Right cardiac atrium (tissue), 5 donors: Measurements from ENCODE around the gene SCFD2. TPM values are rescaled to one million over a fixed set of nuclear protein-coding genes. Genes with fewer than 3 reads are reported as not detected.
"Not testable (repeated sequence)": the region's sequence is repeated elsewhere in the genome, so short reads cannot be mapped to it uniquely, and the experiment has no call there.

Experiments used
- ATAC-seq, 2 donors: fragments of 200-7000 bp; cut with Tn5 transposase; one replicate each; pipeline versions ENCODE4 v1.8.0 to v1.9.1; 2020; ENCODE audit warnings: moderate library complexity in 2 of 2, mild to moderate bottlenecking in 1 of 2
- DNase-seq, 3 donors: peaks; one replicate each; pipeline ENCODE4 v3.0.0-alpha.2; 2020
- H3K27ac ChIP-seq: one replicate; pipeline ENCODE4 v1.5.1; 2013; ENCODE audit warnings: mild to moderate bottlenecking, low read length, control low read depth, moderate library complexity
- H3K27me3 ChIP-seq: one replicate; pipeline ENCODE4 v1.6.1; 2013; ENCODE audit not compliant: control insufficient read depth, insufficient read depth
- H3K4me1 ChIP-seq: one replicate; pipeline ENCODE4 v1.6.1; 2013; ENCODE audit warnings: low read length; ENCODE audit not compliant: control insufficient read depth, insufficient read depth
- H3K4me3 ChIP-seq: one replicate; pipeline ENCODE4 v1.5.1; 2013; ENCODE audit warnings: low read length, control low read depth
- H3K9me3 ChIP-seq: one replicate; pipeline ENCODE4 v1.6.1; 2013; ENCODE audit warnings: low read length; ENCODE audit not compliant: control insufficient read depth
- WGBS: extraction: QIAGEN DNeasy Blood & Tissue Kit; methylation state at CpG from one replicate; pipeline ENCODE4 v1.1.7; 2013; 5-methylcytosine and 5-hydroxymethylcytosine counted together
- intact Hi-C, 4 donors: fragments of 100-400 bp; cut with DNase I; formaldehyde crosslinking; loops; one replicate each; pipeline versions ENCODE4 v1.11.0 to v1.14.0; 2022 to 2023
- polyA plus RNA-seq: library from polyadenylated mRNA; stranded (reverse); fragments of 200-250 nt; gene quantifications from one replicate; pipeline ENCODE4 v1.2.3, GENCODE V29; 2013
- total RNA-seq, 4 donors: library from RNA; stranded (reverse); fragmentation: NEBNext Ultra II Directional; extraction: Animal tissue kit (Norgen Biotek cat#: 25700); gene quantifications; one replicate each; pipeline ENCODE4 v1.2.1, GENCODE V29; 2021
- donor health status: healthy with polysubstance abuse.
- donor health status: DM: no; HTN: yes; CAD: no.
- donor health status: DM: no; HTN: no; CAD: no.
- donor health status: DM: no; HTN: yes; CAD: no; lungs with severe emphysema.
- donor health status: DM: yes; HTN: yes; CAD: no.

SCFD2 gene
- total and polyA plus RNA-seq, 5 donors: 4.5 to 11.1 (median 10.1) TPM

DNA sequence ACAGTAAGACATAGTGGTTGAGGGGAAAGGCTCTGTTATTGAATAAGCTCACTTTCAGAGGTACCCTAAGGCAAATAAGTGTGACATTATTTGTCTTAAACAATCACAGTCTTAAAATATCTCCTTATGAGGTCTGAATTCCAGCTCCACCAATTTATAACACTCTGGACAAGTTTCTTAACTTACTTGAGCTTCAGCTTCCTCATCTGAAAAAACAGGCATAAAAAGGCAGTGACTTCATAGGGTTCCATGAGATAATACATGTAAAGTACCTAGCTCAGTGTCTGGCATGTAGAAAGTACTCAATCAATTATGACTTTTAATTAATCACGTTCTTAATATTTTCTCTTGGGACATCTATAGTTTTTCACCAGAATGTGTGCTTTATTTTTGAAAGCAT is 301.3 kb downstream of the SCFD2 start:
- no peaks in the 10 kb centered on the region for H3K27me3 ChIP-seq
- no peak overlapping the region for H3K27ac ChIP-seq
- 0% methylated on average over 1 of the region's 1 CpG for WGBS
- no peak for DNase-seq
- no peaks in the 10 kb centered on the region for H3K9me3 ChIP-seq
- intact Hi-C loops: no loop called here
- no peaks in the 10 kb centered on the region for H3K4me1 ChIP-seq
- ATAC-seq: no peak
- no peak overlapping the region for H3K4me3 ChIP-seq

DNA sequence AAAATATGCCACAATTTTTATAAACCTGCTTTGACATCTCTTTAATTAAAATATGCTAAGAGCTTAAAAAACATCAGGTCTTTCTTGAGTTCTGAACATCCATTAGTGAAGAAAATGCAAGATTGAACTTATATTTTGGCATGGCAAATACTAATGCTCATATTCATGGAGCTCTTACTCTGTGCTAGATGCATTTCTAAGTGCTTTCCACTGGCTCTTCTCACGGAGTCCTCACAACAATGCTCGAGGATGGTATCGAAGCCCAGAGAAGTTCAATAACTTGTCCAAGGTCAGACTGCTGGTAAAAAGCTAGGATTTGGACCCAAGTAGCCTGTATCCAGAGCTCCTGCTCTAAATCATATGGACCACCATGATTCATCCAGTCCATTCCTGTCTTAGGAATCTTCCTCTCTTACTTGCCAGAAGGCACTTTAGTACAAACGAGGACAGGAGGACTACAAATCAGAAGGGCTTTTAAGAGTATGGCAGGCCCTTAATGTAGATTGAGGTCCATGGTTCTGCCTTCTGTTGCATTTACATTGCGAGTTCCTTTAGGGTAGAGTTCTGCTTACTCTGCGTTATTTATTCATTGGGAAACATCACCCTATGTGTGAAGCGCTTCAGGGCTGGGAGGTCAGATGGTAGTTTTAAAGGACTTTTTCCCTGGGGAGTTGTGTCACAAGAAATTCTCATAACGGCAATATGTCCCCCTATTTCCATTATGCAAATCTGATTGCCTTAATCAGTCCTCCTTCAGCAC is 304.6 kb downstream of the SCFD2 start:
- Histone ChIP-seq H3K4me1 (no peaks in the 10 kb centered on the region), H3K27ac (no peak overlapping the region), H3K4me3 (no peak overlapping the region), H3K27me3 (no peaks in the 10 kb centered on the region), H3K9me3 (no peaks in the 10 kb centered on the region)
- 98% methylated on average over 8 of the region's 8 CpGs for WGBS
- ATAC-seq: no peak
- intact Hi-C loops: no loop called here
- DNase-seq: no peak

DNA sequence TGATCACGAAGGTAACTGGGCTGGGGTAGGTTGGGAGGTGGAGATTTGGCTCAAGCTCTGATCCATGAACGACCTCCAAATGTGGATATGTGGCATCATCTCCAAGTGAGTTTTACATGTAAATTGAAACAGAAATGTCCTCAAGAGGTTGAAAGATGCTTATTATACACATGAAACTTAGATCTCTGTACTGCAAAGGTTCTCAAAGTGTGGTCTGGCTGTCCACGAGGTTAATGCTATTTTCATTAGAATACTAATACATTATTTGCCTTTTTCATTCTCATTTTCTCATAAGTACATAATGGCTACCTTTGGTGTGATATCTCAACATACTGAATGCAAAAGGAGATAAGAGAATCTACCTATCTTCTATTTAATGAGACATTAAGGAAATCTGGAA is 305.6 kb downstream of the SCFD2 start:
- DNase-seq (no peak), ATAC-seq (no peak)
- Histone ChIP-seq H3K9me3 (no peaks in the 10 kb centered on the region), H3K4me1 (peaks cover 2% of the 10 kb centered on the region), H3K27me3 (no peaks in the 10 kb centered on the region), H3K27ac (no peak overlapping the region), H3K4me3 (no peak overlapping the region)
- intact Hi-C loops: no loop called here
- 92% methylated on average over 3 of the region's 3 CpGs for WGBS

DNA sequence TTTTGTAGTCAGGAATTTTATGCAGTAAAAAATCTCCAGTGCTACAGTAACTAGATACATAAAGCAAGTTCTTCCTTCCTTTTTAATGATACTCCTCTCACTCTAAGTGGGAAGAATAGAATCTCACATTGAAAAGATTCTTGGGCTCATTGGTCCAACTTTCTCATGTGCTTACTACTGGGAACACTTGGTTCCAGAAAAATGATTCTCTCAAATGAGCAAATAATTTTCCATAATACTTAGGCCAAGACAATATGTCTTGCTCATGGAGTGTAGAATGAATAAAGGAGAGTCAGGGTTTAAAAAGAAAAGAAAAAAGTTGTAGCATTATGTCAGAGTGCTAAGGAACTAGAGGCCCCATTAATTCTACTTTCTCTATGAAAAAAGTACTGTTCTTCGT is 306.0 kb downstream of the SCFD2 start:
- peaks cover 2% of the 10 kb centered on the region for H3K4me1 ChIP-seq
- intact Hi-C loops: no loop called here
- no peak overlapping the region for H3K27ac ChIP-seq
- DNase-seq (no peak), ATAC-seq (no peak)
- WGBS: 97% methylated on average over 1 of the region's 1 CpG
- H3K27me3 ChIP-seq: no peaks in the 10 kb centered on the region
- H3K9me3 ChIP-seq: no peaks in the 10 kb centered on the region
- no peak overlapping the region for H3K4me3 ChIP-seq

DNA sequence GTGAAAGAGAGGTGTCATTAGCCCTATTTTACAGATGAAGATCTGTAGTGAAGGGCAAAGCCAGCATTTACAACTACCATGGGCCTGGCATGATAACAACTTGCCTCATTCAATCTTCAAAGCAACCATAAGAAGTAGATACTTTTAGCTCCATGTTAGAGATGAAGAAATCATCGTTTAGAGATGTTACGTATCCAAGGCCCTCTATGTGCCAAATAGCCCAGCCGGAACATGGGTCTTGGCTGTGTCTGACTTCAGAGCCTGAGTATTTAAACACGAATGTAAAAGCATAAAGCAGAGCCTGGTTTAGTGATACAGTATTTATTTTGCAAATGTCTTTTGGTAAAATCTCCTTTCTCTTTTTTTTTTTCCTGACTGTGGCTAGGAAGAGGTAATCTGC is 306.6 kb downstream of the SCFD2 start:
- intact Hi-C loops: no loop called here
- no peak for DNase-seq
- Histone ChIP-seq H3K27me3 (no peaks in the 10 kb centered on the region), H3K4me1 (peaks cover 2% of the 10 kb centered on the region), H3K4me3 (no peak overlapping the region), H3K9me3 (no peaks in the 10 kb centered on the region), H3K27ac (no peak overlapping the region)
- whole genome bisulfite sequencing: 54% methylated on average over 4 of the region's 4 CpGs
- ATAC-seq: no peak

DNA sequence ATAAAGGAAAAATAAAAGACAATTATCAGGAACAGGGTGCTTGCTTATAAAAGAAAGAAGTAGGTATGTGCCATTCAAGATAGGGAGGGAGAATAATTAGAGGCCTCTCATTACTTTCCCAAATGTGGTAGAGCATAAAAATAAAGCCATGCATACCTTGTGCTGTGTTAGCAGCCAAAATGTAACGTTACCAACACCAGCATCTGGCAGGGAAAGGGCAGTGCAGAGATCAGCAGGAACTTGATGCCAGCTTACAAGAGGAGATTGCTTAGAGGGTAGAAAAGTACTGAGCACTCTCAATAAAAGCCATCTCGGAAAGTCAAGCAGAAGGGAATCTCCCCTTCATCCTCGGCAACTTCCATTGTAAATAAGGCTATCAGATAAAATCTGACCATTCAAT is 308.2 kb downstream of the SCFD2 start:
- Histone ChIP-seq H3K4me1 (peaks cover 2% of the 10 kb centered on the region), H3K4me3 (no peak overlapping the region), H3K9me3 (no peaks in the 10 kb centered on the region), H3K27ac (no peak overlapping the region), H3K27me3 (no peaks in the 10 kb centered on the region)
- WGBS: 71% methylated on average over 3 of the region's 3 CpGs
- peak; percentile 49 to 66 for ATAC-seq
- intact Hi-C loops: no loop called here
- no peak for DNase-seq

DNA sequence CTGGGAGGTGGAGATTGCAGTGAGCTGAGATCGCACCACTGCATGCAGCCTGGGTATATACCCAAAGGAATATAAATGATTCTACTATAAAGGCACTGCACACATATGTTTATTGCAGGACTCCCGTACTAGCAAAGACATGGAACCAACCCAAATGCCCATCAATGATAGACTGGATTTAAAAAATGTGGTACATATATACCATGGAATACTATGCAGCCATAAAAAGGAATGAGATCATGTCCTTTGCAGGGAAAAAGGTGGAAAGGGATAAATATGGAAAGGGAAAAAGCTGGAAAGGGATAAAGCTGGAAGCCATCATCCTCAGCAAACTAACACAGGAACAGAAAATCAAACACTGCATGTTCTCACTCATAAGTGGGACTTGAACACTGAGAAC is 308.8 kb downstream of the SCFD2 start:
- intact Hi-C loops, H3K4me1 ChIP-seq, DNase-seq, H3K27me3 ChIP-seq, ATAC-seq, H3K9me3 ChIP-seq, H3K27ac ChIP-seq, H3K4me3 ChIP-seq: not testable (repeated sequence)
- WGBS: over 99% methylated on average over 2 of the region's 2 CpGs

DNA sequence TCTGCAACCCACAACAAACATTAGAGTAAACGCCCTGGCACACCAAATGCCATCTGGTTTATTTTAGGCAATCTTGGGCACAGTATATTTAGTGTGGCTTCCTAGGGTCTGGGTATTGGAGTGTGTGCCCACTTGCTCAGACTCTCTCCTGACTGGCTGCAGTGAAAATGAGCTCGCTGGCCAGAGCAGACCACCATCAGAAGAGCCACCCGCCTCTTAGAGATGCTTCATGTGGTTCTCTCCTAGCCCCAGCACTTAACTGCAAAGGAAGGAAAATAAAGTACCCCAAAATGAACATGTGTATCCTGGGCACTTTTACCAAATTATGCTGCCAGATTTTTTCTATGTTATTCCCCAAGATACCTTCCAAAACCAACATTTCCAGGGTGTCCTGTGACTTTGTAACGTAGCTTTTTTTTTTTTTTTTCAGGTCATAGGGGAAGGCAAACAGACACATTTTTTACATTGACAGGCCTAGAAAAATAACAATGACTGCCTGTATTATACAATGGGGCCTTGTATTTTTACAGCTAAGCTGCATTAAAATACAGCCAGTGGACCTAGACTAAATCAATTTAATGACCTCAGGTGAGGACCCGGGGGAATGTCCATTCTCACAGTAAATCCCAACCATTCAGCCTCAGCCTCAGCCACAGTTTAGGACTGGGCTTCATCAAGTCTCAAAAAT is 310.0 kb downstream of the SCFD2 start:
- WGBS: 87% methylated on average over 5 of the region's 5 CpGs
- ATAC-seq (no peak), DNase-seq (no peak)
- intact Hi-C loops: no loop called here
- no peaks in the 10 kb centered on the region for H3K27me3 ChIP-seq
- no peak overlapping the region for H3K4me3 ChIP-seq
- H3K4me1 ChIP-seq: peaks cover 2% of the 10 kb centered on the region
- H3K9me3 ChIP-seq: no peaks in the 10 kb centered on the region
- H3K27ac ChIP-seq: no peak overlapping the region

DNA sequence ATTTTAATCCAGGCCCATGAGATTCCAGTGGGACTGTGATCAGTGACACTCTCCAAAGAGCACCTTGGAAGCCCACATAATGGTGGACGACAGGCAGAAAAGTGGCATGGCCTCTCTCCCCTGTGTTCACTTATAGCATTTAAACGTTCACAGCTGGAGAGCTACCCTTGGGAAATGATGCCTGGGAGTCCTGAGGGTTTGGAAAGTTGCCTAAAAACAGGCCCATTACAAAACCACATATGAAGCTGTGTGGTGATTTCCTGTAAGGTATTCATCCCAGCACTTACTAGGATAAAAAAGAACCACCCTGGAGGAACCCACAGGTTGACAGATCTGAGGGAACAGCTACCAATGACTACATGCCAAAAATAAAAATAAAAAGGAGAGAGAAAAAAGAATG is 310.6 kb downstream of the SCFD2 start:
- Histone ChIP-seq H3K27ac (no peak overlapping the region), H3K27me3 (no peaks in the 10 kb centered on the region), H3K9me3 (no peaks in the 10 kb centered on the region), H3K4me3 (no peak overlapping the region), H3K4me1 (peaks cover 4% of the 10 kb centered on the region)
- 38% methylated on average over 2 of the region's 2 CpGs for WGBS
- no peak for DNase-seq
- intact Hi-C loops: no loop called here
- no peak for ATAC-seq

DNA sequence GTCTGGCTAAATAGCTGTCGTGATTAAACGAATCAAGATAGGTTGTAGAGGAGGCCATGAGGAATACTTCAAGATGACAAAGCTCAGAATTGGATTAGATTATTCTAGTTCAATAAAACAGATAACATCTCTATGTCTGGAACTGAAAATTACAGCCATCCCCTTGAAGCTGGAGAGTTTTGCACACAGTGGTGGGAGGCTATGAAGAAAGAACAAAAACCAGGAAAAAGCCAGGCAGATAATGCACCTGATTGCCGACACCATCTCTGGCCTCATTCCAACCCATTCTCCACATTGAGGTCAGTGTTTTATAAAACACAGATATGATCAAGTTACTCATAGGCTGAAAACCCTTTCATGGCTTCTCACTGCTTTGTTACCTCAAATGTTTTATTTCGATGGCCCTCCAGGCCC is 315.5 kb downstream of the SCFD2 start:
- no peak for ATAC-seq
- H3K9me3 ChIP-seq: no peaks in the 10 kb centered on the region

DNA sequence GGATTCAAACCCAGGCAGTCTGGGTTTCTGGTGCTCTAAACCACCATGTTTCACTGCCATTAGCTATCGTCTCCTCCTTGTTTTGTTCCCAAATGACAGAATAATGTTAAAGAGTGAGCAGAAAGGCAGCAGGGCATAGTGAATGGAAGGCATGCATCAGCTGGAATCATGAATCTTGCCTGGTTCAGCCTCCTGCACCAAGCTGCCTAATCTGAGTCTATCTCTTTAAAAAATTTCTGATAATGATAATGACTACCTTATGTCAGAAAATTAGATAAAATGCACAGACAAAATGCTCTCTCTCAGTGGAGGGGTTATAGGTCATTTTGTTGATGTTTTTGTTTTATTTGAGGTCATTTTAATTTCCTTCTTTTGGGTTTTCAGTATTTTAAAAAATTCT is 316.3 kb downstream of the SCFD2 start:
- Histone ChIP-seq H3K9me3 (no peaks in the 10 kb centered on the region), H3K27me3 (no peaks in the 10 kb centered on the region), H3K4me3 (no peak overlapping the region), H3K27ac (no peak overlapping the region), H3K4me1 (peaks cover 2% of the 10 kb centered on the region)
- WGBS: 95% methylated on average over 1 of the region's 1 CpG
- ATAC-seq: no peak
- DNase-seq: no peak
- intact Hi-C loops: no loop called here

More for the DNA sequence above, 315.5 kb downstream of the SCFD2 start:
- 52% methylated on average over 4 of the region's 4 CpGs for WGBS
- DNase-seq: no peak
- H3K27ac ChIP-seq: no peak overlapping the region
- no peaks in the 10 kb centered on the region for H3K27me3 ChIP-seq
- no peak overlapping the region for H3K4me3 ChIP-seq
- peaks cover 2% of the 10 kb centered on the region for H3K4me1 ChIP-seq
- intact Hi-C loops: no loop called here
